K562 (cell line): ENCODE results near the gene LBP. TPM values are rescaled to one million over a fixed set of nuclear protein-coding genes. Genes with fewer than 3 reads are reported as not detected.

Source experiments
- ATF3 ChIP-seq, 2 experiments: fragments of 450-650 bp in 1 of 2; sonication (generic) in 1 of 2; formaldehyde crosslinking in 1 of 2; IDR thresholded peaks in 1 of 2; conservative IDR thresholded peaks in 1 of 2; 2 replicates each; pipeline versions ENCODE4 v1.6.1 to v1.8.1; 2016 to 2023; ENCODE audit warnings: mild to moderate bottlenecking in 2 of 2, moderate library complexity in 2 of 2, inconsistent platforms in 1 of 2, missing genetic modification reagents in 1 of 2
- BRF2 ChIP-seq: IDR thresholded peaks from 3 replicates; pipeline ENCODE4 v1.6.1; 2011; ENCODE audit warnings: borderline replicate concordance, mild to moderate bottlenecking; ENCODE audit not compliant: insufficient read length, insufficient read depth
- CBFB ChIP-seq: sonication (generic); formaldehyde crosslinking; IDR thresholded peaks from 2 replicates; pipeline ENCODE4 v1.4.0; 2020; ENCODE audit warnings: mild to moderate bottlenecking, missing genetic modification reagents
- CREBBP ChIP-seq: IDR thresholded peaks from one replicate; pipeline ENCODE4 v1.6.1; 2012; ENCODE audit warnings: low read depth, mild to moderate bottlenecking, control low read depth, inconsistent platforms, low read length
- FOXO4 ChIP-seq: fragments of 450-650 bp; formaldehyde crosslinking; IDR thresholded peaks from 2 replicates; pipeline ENCODE4 v1.4.0; 2020; ENCODE audit warnings: mild to moderate bottlenecking, moderate library complexity
- GABPB1 ChIP-seq: sonication (generic); formaldehyde crosslinking; IDR thresholded peaks from 2 replicates; pipeline ENCODE4 v1.8.0; 2022; ENCODE audit warnings: mild to moderate bottlenecking, missing genetic modification reagents
- GMEB1 ChIP-seq: fragments of 250-450 bp; sonication (Bioruptor Pico); IDR thresholded peaks from 2 replicates; pipeline ENCODE4 v1.4.0; 2020; ENCODE audit warnings: mild to moderate bottlenecking
- KAT2B ChIP-seq: IDR thresholded peaks from one replicate; pipeline ENCODE4 v1.6.1; 2012; ENCODE audit warnings: low read depth, mild to moderate bottlenecking, control low read depth, inconsistent platforms, low read length, moderate library complexity
- KHSRP ChIP-seq: fragments of 450-650 bp; IDR thresholded peaks from 2 replicates; pipeline ENCODE4 v1.6.1; 2017
- MAFK ChIP-seq: IDR thresholded peaks from 2 replicates; pipeline ENCODE4 v1.6.1; 2011; ENCODE audit warnings: low read length, improper control_type of control experiment
- NCOA2 ChIP-seq, 2 experiments: fragments of 450-650 bp; IDR thresholded peaks; 2 replicates each; pipeline ENCODE4 v1.6.1; 2018; ENCODE audit warnings: mild to moderate bottlenecking in 2 of 2, moderate library complexity in 1 of 2; ENCODE audit not compliant: partially characterized antibody in 2 of 2
- PCBP1 ChIP-seq: fragments of 200-400 bp; formaldehyde crosslinking; IDR thresholded peaks from 2 replicates; pipeline ENCODE4 v1.6.1; 2018; ENCODE audit warnings: mild to moderate bottlenecking, low read depth, low read length; ENCODE audit not compliant: poor library complexity, severe bottlenecking
- RFX5 ChIP-seq: IDR thresholded peaks from 2 replicates; pipeline ENCODE4 v1.6.1; 2011; ENCODE audit warnings: low read depth, mild to moderate bottlenecking, improper control_type of control experiment, low read length
- RUNX1 ChIP-seq: sonication (generic); IDR thresholded peaks from 2 replicates; pipeline ENCODE4 v1.6.1; 2016; ENCODE audit warnings: antibody characterized with exemption, low read depth
- SRSF1 ChIP-seq: fragments of 200-400 bp; formaldehyde crosslinking; IDR thresholded peaks from 2 replicates; pipeline ENCODE4 v1.6.1; 2017; ENCODE audit warnings: mild to moderate bottlenecking, low read depth, low read length, moderate library complexity
- STAT5B ChIP-seq: fragments of 250-450 bp; sonication (Bioruptor Pico); IDR thresholded peaks from 2 replicates; pipeline ENCODE4 v1.8.0; 2021; ENCODE audit warnings: mild to moderate bottlenecking, inconsistent platforms
- TARDBP ChIP-seq: fragments of 450-650 bp; IDR thresholded peaks from 2 replicates; pipeline ENCODE4 v1.6.1; 2016
- ZBTB12 ChIP-seq: fragments of 250-450 bp; sonication (Bioruptor Pico); IDR thresholded peaks from 2 replicates; pipeline ENCODE4 v1.4.0; 2020
- ZBTB9 ChIP-seq: fragments of 450-650 bp; formaldehyde crosslinking; IDR thresholded peaks from 2 replicates; pipeline ENCODE4 v1.4.0; 2020; ENCODE audit warnings: mild to moderate bottlenecking, moderate library complexity
- ZNF584 ChIP-seq: fragments of 200-800 bp; sonication (Bioruptor generic); IDR thresholded peaks from 2 replicates; pipeline ENCODE4 v1.6.1; 2016; ENCODE audit warnings: low read depth, mild to moderate bottlenecking, missing genetic modification characterization, missing compliant biosample characterization
- ZNF830 ChIP-seq: fragments of 250-450 bp; sonication (Bioruptor Pico); IDR thresholded peaks from 2 replicates; pipeline ENCODE4 v1.5.0; 2021; ENCODE audit warnings: mild to moderate bottlenecking
- polyA plus RNA-seq, 8 experiments: library from polyadenylated mRNA; depleted of rRNA in 4 of 8; stranded (reverse) in 5 of 8; unstranded in 3 of 8; fragments of >200 nt; fragmentation: Nextera tagmentation in 2 of 8; fragmentation: Illumina TruSeq in 1 of 8; extraction: Ambion mirVana in 2 of 8; extraction: Trizol in 1 of 8; gene quantifications; 2 replicates each; pipeline versions ENCODE4 v1.2.1 to v1.2.3, GENCODE V29; 2011 to 2014; ENCODE audit warnings: inconsistent platforms in 1 of 8, missing spikeins in 1 of 8
- total RNA-seq, 7 experiments: library from RNA; depleted of rRNA in 6 of 7; stranded (reverse); fragments of >200 nt in 6 of 7; fragmentation: Illumina TruSeq in 2 of 7; extraction: Trizol in 2 of 7; gene quantifications; 2 replicates each; pipeline versions ENCODE4 v1.2.1 to v1.2.3, GENCODE V29; 2011 to 2021; ENCODE audit warnings: low replicate concordance in 1 of 7

LBP gene
- total and polyA plus RNA-seq, 9 of the 15 experiments (the other 6 are each of a cell fraction or from before 2014, with no cell fraction given) = 0.06 to 0.31 (median 0.09) TPM; not detected in 3

GRCh38 chr20:38357653-38358207 lies 11.4 kb downstream of the LBP start (continued):
- TF ChIP-seq FOXO4 (CRISPR knock-in tag) (no peak), BRF2 (no peak), NCOA2 (IDR thresholded peaks at IDR 0.05; ENCODE audit: partially characterized antibody in 2 of 2) (no peak), STAT5B (CRISPR knock-in tag) (no peak), TARDBP (no peak), ZBTB9 (CRISPR knock-in tag) (no peak), ZNF830 (CRISPR knock-in tag) (no peak), CREBBP (no peak), RUNX1 (no peak), MAFK (no peak), ZNF584 (CRISPR knock-in tag) (0 out of 2 replicates have a peak, but pooled peaks have one; percentile 57), RFX5 (no peak), SRSF1 (no peak), GABPB1 (no peak), ATF3 (IDR thresholded peaks at IDR 0.05) (peak; percentile 60; the same call in 1 of the 2 replicates), ATF3 (CRISPR knock-in tag; conservative IDR thresholded peaks at IDR 0.05) (no peak), CBFB (no peak), KAT2B (no peak), PCBP1 (no peak), GMEB1 (CRISPR knock-in tag) (no peak), KHSRP (no peak), ZBTB12 (CRISPR knock-in tag) (no peak)
